Lower leg skin (tissue), 3 donors: ENCODE results near the gene MSN.

Source experiments
- POLR2A ChIP-seq, 2 donors: fragments of 450-650 bp; IDR thresholded peaks; one replicate each; pipeline ENCODE4 v1.6.1; 2016 to 2017; ENCODE audit warnings: antibody characterized with exemption in 2 of 2, mild to moderate bottlenecking in 1 of 2, moderate library complexity in 1 of 2
- TF ChIP-seq, protein P1 (sequence below), 3 donors: fragments of 450-650 bp; IDR thresholded peaks; one replicate each; pipeline ENCODE4 v1.5.1; 2016; ENCODE audit warnings: antibody characterized with exemption in 3 of 3, mild to moderate bottlenecking in 3 of 3, moderate library complexity in 2 of 3

- no peak for TF ChIP-seq POLR2A (IDR thresholded peaks at IDR 0.05)
- TF ChIP-seq, protein P1, sequence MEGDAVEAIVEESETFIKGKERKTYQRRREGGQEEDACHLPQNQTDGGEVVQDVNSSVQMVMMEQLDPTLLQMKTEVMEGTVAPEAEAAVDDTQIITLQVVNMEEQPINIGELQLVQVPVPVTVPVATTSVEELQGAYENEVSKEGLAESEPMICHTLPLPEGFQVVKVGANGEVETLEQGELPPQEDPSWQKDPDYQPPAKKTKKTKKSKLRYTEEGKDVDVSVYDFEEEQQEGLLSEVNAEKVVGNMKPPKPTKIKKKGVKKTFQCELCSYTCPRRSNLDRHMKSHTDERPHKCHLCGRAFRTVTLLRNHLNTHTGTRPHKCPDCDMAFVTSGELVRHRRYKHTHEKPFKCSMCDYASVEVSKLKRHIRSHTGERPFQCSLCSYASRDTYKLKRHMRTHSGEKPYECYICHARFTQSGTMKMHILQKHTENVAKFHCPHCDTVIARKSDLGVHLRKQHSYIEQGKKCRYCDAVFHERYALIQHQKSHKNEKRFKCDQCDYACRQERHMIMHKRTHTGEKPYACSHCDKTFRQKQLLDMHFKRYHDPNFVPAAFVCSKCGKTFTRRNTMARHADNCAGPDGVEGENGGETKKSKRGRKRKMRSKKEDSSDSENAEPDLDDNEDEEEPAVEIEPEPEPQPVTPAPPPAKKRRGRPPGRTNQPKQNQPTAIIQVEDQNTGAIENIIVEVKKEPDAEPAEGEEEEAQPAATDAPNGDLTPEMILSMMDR (IDR thresholded peaks at IDR 0.05) = no peak
Observed at GRCh38 chrX:65681810-65682209, 14.4 kb downstream of the MSN start.
